GM18519 (cell line): ENCODE data around the gene SHB.

ENCODE experiments used
- ATAC-seq: cut with Tn5 transposase; IDR thresholded peaks from one replicate; pipeline ENCODE4 v1.9.1; 2021; ENCODE audit warnings: mild to moderate bottlenecking, moderate library complexity; ENCODE audit not compliant: unreplicated experiment, low FRiP score

Gene SHB

DNA sequence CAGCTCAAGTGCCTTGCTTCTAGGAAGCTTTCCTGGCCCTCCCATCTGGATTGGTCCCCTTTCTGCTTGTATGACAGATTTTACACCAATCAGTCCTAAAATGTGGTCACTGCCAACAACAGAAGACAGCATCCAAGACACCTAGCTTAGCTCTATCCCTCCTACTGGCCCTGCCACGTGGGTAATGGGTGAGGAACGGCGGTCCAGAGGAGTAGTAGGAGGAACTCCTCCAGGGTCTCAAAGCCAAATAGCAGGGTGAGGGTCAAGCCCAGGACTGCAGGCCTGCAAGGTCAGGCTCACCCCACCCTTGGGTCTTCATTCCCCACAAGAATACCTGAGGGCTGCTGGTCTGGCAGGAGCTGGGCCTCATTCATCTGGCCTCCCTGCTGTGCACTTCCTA is 108.4 kb downstream of the SHB start:
- no peak for ATAC-seq

DNA sequence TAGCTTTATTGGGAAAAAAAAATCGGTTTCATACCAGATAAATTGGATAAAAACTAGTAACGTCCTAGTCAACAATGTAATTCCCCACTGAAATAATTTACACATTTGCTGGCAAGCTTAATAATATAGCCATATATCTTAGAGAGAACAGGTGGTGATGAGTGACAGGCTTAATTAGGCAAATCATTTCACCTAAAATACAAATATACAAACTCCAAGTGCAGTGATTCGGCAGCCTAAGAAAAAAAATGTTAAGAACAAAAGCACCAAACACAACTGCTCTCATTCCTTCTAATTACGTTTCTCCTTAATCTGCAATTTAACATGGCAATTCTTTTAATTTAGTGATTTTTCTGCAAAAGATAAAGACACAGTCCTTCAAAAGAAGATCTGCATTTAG is 109.1 kb downstream of the SHB start:
- no peak for ATAC-seq

GRCh38 chr9:37958154-37958553 is 110.9 kb downstream of the SHB start:
- ATAC-seq, result no peak

GRCh38 chr9:37957664-37957953 is 111.4 kb downstream of the SHB start:
- no peak for ATAC-seq

DNA sequence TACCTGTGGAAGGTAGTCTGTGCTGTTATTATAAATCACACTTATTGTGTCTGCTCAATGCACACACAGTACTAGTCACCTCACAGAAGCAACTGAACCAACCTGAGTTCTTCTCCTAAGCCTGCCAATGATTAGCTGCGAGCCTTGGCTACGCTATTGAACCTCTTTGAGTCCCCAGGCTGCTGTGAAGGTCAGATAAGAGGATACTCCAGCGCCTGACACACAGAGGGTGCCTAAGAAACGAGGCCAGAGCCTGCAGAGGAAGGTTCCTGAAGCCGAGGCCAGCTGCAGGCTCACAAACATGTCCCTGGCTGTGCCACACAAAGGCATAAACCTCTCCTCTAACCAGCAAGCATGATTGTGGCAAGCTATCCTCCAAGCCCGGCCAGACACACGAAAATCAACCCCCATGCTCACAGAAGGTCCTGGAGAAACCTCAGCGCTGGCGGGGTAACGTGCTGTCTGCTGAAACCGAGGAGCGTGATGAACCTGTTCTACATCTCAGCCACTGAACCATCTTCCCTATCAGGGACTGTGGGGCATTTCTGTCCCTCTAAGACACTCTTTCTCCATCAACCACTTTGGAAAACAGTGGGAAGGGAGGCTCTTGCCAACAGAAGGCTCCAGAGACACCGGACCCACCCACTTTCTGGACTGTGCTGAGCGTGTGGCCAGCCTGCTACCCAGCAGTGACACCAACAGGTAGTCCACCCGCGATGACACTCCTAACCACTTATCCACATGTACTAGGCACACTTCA is 111.9 kb downstream of the SHB start:
- no peak for ATAC-seq

GRCh38 chr9:37956423-37956820 is 112.6 kb downstream of the SHB start:
- no peak for ATAC-seq

GRCh38 chr9:37955781-37956422 is 113.1 kb downstream of the SHB start:
- no peak for ATAC-seq

- ATAC-seq, result peak; percentile 43
Measured at GRCh38 chr9:37954581-37954981, 114.4 kb downstream of the SHB start.

DNA sequence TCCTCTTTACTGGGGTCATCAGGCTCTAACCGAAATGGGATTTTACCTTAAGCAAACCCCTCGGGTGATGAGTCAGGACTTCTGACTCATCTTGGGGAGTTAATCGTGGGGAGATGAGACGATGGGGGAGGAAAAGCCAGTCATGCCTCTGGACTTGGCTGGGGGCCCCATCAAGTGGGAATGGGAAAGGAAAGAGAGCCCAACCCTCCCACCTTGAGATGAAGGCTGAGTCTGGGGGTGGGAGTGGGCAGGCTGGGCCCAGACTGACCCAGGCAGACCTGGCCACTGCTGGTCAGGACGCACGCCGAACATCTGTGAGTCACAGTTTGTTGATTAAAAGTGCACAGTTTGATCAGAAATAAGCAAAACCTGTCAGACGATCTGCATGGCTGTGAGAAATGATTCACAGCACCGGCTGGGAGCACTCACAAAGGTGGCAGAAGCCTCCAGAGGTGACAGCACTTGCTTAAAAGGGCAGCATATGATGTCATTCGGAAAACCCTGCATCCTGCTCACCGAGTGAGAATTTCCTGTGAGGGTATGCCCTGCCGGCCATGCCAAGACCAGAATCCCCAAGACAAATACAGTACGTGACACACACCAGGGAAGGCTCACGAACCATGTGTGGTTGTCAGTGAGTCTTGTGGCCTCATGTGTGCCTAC is 115.1 kb downstream of the SHB start:
- peak; percentile 62 for ATAC-seq

DNA sequence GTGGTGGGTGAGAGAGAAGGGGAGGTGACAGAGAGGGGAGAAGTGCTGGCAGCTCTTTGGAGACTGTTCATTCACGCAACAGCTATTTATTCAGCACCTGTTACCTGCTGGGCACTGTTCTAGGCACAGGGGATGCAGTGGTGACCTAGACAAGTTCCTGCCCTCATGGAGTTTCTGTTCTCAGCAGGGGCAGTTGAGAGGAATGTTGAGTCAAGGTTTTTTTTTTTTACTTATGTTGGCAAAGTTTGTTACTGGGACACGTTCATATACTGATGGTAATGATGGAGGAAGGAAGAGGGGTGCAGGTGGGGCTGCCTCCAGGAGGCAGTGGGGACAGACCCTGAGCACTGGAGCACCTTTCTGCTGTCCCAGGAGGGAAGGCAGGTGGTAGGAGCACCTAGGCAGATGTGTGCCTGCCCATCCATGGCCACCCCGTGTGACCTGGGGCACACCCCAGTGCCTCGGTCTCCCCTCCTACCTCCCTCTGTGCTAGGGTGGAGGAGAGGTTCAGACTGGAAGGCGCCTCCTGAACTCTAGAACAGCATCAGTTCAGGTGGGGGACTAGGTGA is 115.7 kb downstream of the SHB start:
- no peak for ATAC-seq

DNA sequence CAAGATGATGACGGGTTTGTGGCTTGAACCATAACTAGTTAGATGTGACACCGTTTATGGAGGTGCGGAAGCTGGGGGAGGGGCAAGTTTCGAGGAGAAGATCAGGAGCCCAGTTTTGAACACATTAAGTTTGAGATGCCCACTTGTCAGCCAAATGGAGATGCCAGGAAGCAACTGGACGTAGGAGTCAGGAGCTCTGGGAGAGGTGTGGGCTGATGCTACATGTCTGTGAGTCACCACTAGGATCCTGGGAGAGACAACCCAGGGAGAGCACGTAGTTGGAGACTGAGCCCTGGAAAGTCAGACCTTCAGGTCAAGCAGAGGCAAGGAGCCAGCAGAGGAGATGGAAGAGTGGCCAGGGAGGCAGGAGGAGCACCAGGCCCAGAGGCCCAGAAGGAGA is 116.3 kb downstream of the SHB start:
- no peak for ATAC-seq

DNA sequence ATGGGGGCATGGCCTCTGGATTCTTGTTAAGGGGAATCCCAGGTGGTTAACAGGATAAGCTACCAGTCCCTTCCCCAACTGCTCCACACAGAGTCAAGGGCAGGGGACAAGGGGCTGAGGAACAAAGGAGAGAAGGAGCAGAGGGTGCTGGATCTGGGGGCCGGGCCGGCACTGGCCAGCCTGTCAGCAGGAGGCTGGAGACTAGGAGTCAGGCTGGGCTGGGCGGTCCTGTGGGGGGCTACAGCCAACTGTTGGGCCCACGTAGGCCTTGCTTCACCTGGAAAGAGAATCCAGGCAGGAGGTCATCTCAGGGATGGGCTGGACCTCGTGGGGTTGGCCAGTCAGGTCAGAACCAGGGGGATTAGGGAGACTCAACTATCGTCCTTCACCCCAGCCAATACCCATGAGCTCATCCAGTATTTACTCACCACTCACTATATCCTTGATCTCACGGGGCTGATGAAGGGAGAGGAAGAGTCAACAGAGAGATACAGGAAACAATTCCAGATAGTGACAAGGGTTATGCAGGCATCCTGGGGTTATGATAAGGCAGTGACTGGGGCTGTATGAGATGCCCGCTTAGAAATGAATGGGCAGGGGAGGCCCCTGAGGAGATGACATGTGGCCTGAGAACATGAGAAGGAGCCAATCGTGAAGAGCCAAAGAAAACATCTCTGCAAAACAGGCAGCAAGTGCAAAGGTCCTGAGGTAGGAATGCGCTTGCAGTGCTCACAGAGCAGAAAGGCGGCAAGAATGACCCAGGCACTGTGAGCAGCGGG is 117.2 kb downstream of the SHB start:
- ATAC-seq, result no peak

DNA sequence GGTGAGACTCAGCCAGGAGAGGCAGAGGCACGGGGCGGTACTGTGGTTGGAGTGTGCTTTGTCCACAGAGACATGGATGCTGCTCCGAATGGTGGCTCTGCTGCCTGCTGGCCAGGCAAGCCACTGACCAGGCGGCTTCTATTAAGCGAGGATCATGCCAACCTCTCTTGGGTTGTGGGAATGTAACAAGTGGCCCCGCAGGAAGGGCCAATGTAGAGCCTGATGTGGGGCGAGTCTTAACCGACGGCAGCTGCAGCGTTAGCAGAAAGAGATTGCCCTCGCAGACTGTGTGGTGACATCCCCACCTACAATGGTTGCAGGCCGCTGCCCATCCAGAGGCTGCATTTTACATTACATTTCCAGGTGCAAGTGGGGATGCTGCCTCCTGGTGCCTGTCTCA is 118.5 kb downstream of the SHB start:
- no peak for ATAC-seq

GRCh38 chr9:37949576-37949975 is 119.5 kb downstream of the SHB start:
- no peak for ATAC-seq

GRCh38 chr9:37948417-37948980 is 120.5 kb downstream of the SHB start:
- no peak for ATAC-seq

DNA sequence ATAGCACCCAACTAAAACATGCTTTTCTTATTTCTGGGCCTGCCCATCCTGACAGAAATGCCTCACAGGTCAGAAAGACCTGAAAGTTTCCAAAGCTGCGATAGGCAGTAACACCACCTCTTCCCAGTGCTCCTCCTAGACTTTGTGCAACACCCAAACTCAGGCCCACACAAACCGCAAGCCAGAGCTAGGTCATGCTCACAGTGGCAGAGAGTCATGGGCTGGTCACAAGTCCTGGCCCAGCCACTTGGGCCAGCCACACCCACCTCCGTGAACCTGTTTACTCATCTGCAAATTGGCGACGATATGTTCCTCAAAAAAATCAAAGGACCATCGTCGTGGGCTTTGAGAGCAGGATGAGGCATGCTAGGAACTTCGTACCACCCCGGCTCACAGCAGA is 121.0 kb downstream of the SHB start:
- no peak for ATAC-seq

DNA sequence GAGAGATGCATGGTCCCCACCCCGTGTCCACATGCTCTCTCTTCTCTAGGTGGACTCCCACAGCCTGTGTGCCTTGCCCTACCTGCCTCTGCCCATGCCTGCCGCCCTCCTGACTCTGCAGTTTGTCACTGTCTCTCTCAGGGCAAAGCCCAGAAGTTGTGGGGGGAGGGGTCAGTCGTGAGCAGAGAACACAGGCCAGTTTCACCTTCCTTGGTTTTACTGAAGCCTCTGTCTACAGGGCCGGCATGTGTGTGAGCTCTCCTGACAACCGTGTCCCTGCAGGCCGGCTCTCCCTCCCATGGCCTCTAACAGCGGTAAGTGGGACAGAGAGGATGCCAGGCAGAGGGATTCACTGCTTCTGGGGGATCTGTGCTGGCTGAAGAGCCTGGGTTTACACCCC is 121.6 kb downstream of the SHB start:
- ATAC-seq, result no peak

- no peak for ATAC-seq
Measured at GRCh38 chr9:37946971-37947370, 122.1 kb downstream of the SHB start.

GRCh38 chr9:37946041-37946440 is 123.0 kb downstream of the SHB start:
- ATAC-seq, result no peak

- no peak for ATAC-seq
Measured at GRCh38 chr9:37944671-37945481, 124.2 kb downstream of the SHB start.
